HG03135 (cell line): Measurements from ENCODE around the gene DPEP2NB.
A peak's percentile ranks its signal among the peaks of the same experiment; 100 is the strongest.
"Not testable (repeated sequence)": the region's sequence is repeated elsewhere in the genome, so short reads cannot be mapped to it uniquely, and the experiment has no call there.

Experiments
- ATAC-seq: cut with Tn5 transposase; IDR thresholded peaks from one replicate; pipeline ENCODE4 v1.9.1; 2021; ENCODE audit warnings: mild to moderate bottlenecking, moderate library complexity; ENCODE audit not compliant: unreplicated experiment

The DPEP2NB gene

DNA sequence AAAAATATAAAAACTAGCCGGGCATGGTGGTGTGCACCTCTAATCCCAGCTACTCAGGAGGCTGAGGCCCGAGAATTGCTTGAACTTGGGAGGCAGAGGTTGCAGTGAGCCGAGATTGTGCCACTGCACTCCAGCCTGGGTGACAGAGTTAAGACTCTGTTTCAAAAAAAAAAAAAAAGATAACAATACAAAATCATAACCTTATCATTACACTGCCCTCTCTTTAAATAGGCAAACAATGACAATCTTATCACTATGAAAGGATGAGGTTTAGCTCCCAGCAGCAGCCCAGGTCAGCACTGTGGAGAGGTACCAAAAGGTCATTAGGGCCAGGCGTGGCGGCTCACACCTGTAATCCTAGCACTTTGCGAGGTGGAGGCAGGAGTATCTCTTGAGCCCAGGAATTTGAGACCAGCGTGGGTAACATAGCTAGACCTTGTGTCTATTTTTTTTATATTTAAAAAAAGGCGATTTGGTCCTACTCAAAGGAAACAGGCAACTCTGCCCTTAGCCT is 3.5 kb upstream of the DPEP2NB start:
- no peak for ATAC-seq

DNA sequence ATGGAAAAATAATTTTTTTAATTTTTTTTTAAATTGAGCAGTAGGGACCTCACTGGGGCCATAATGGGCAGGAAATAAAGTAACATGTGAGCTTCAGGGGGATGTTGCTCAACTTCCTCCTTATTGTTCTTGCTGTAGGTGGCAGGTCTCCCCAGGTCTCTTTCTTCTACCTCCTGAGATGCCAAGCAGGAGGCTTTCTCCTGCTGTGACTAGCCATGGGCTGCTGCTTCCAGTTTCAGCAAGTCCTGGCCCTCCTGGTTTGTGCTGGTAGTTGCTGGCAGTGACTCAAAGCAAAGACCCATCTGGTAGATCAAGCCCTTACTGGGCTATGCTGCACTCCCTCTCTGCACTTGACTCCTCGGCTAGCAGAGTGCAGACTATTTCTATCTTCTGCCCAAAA is 2.3 kb downstream of the DPEP2NB start:
- ATAC-seq, result no peak

DNA sequence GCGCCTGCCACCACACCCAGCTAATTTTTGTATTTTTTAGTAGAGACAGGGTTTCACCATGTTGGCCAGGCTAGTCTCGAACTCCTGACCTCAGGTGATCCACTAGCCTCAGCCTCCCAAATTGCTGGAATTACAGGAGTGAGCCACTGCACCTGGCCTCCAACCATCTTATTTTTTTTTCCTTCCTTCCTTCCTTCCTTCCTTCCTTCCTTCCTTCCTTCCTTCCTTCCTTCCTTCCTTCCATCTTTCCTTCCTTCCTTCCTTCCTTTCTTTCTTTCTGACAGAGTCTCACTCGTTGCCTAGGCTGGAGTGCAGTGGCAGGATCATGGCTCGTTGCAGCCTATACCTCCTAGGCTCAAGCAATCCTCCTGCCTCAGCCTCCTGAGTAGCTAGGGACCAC is 5.8 kb downstream of the DPEP2NB start:
- not testable (repeated sequence) for ATAC-seq

DNA sequence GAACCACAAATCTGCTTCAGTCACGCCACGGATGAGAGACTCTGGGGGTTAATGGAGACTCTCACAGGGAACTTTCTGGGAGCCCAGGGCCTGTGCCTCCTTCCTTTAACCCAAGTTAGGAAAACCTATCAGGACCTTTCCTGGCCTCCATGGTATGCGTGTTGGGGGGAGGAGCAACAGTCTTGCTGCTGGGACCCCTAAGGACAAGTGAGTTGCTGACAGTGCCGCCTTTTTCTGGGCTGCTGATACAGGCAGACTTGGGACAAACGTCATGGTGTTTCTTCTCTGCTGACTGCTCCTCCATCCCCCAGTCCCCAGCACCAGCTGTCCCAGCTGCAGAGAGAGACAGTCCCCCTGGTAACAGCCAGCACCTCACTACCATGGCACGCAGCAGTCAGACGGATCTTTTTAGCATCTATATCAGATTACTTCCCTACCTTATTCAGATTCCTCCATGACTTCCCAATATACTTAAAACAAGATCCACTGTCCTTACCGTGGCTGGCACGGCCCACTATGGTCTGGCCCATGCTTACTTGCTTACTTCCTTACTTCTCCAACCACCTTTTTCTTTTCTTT is 6.5 kb downstream of the DPEP2NB start:
- ATAC-seq, result no peak

DNA sequence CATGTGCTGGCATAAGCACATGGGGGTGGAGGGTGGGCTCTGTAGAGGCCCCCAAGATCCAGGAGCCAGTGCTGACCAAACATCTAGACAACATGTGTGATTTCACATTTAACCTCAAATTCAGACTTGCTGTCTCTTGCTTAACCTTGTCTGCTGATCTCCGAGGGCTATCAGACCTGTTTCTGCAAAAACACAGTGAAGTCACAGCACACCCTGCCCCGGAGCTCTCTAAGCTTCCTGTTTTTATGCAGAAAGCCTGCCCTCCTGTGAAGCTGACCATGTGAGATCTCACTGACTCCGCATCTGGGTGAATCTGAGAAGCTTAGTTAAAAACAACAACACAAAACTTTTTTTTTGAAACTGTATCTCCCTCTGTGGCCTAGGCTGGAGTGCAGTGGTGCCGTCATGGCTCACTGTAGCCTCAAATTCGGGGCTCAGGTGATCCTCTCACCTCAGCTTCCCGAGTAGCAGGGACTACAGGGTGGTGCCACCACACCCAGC is 9.9 kb downstream of the DPEP2NB start:
- no peak for ATAC-seq

DNA sequence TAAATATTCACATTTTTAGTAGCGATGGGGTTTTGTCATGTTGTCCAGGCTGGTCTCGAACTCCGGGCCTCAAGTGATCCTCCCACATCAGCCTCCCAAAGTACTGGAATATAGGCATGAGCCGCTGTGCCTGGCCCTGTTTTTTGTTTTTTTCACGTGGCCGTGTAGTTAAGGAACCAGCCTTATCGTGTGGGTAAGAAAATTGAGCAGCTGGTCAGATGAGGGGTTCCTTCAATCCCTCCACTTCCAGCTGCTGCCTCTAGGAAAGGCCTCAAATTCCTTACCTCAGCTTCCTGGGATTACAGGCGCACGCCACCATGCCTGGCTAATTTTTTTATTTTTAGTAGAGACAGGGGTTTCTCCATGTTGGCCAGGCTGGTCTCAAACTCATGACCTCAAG is 10.5 kb downstream of the DPEP2NB start:
- no peak for ATAC-seq

DNA sequence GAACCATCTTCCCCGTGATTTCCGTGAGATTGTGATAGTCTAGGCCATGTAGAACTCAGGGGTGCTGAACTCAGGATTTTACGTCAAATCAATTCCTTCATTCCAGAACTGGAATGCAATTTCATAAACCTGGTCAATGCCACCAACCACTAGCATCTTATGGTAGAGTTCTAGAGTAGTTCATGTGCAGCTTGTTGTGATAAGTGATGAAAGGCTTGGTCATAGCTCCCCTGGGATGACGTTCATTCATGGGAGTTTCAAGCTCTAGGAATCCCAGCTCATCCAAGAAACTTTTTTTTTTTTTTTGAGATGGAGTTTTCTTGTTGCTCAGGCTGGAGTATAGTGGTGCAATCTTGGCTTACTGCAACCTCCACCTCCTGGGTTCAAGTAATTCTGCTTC is 12.7 kb downstream of the DPEP2NB start:
- ATAC-seq, result no peak

DNA sequence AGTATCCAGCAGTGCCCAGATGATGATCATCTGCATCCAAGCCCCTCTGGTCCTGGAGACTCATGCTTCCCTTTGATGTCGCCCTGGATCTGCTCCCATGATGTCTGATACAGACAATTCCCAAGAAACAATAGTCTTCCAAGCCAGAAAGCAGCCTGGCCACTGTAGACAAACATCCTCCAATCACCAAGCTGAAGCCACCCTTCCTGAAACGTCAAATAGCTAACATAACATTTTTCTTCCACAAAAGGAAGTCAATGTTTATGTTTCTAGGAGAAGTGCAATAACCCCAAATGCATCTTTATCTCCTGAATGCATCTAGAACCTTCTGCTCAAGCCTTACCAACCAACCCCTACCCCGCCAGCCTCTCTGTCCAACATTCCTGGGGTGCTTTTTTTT is 15.3 kb downstream of the DPEP2NB start:
- no peak for ATAC-seq

DNA sequence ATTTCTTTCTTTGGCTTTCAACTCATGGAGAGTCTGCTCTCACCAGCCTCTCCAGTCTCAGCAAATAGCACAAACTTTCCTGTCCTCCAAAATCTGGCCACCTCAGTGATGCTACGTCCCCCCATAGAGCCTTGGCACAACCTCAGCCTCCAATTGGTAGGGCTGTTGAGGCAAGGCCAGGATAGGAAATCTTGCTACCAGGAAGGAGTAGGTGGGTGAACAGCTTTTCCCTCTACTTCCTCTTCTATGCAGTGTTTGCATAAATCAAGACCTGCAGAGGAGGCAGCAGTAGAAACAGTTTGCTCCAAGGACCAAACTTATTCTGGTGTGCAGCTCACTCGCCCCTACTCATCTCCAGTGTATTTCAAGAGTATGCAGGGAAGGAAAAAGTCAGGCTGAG is 15.7 kb downstream of the DPEP2NB start:
- ATAC-seq, result no peak

DNA sequence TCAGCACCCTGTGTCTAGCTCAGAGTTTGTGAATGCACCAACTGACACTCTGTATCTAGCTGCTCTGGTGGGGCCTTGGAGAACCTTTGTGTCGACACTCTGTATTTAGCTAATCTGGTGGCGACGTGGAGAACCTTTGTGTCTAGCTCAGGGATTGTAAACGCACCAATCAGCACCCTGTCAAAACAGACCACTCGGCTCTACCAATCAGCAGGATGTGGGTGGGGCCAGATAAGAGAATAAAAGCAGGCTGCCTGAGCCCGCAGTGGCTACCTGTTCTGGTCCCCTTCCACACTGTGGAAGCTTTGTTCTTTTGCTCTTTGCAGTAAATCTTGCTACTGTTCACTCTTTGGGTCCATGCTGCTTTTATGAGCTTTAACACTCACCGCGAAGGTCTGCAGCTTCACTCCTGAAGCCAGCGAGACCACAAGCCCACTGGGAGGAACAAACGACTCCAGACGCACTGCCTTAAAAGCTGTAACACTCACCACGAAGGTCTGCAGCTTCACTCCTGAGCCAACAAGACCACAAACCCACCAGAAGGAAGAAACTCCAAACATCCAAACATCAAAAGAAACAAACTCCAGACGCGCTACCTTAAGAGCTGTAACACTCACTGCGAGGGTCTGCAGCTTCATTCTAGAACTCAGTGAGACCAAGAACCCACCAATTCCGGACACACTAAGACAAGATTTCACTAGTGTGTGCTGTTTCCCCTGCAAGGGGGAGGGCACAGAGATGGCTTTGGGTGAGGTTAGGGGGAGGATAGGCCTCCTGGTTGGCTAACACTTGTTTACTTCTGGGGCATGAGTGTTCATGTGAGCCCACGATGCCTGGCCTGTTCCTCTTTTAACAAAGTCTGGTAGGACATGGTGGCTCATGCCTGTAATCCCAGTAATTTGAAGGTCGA is 16.7 kb downstream of the DPEP2NB start, which contains the start of gene DPEP2:
DPEP2 (minus strand) TSS at position 706 of the 910 bp plus-strand sequence. CDS start 6,272 bp downstream, outside the sequence.
- not testable (repeated sequence) for ATAC-seq

DNA sequence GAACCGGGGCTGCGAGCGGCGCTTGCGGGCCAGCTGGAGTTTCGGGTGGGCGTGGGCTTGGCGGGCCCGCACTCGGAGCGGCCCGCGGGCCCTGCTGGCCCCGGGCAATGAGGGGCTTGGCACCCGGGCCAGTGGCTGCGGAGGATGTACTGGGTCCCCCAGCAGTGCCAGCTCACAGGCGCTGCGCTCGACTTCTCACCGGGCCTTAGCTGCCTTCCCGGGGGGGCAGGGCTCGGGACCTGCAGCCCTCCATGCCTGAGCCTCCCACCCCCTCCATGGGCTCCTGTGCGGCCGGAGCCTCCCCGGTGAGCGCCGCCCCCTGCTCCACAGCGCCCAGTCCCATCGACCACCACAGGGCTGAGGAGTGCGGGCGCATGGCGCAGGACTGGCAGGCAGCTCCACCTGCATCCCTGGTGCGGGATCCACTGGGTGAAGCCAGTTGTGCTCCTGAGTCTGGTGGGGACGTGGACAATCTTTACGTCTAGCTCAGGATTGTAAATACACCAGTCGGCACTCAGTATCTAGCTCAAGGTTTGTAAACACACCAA is 17.4 kb downstream of the DPEP2NB start:
- not testable (repeated sequence) for ATAC-seq

DNA sequence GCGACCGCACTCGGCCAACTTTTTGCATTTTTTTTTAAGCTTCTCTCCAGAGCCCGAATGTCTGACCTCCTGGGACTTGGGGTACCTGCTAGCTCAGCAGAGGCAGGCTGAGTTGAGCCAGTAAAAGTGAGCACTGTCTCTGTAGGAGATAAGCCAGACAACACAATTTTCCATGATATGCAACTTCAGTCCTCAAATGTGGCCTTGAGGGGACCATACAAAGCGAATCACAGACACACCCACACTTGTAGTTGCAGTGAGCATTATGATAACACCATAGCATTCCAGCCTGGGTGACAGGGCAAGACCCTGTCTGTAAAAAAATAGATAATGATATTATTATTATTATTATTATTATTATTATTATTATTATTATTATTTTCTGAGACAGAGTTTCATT is 19.0 kb downstream of the DPEP2NB start:
- ATAC-seq, result no peak

DNA sequence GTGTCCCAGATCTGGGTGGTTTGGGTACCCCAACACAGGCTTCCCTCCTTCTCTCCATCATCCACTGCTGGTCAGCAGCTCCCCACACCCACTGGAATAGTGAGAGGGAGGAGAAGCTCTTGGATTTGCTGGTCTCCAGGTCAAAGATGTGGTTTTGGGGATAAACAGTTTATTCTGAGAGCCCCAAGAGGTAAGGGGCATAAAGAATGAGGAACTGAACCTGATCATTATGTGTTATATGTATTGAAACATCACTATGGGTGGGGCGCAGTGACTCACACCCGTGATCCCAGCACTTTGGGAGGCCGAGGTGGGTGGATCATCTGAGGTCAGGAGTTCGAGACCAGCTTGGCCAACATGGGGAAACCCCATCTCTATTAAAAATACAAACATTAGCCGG is 20.3 kb downstream of the DPEP2NB start:
- ATAC-seq, result no peak

DNA sequence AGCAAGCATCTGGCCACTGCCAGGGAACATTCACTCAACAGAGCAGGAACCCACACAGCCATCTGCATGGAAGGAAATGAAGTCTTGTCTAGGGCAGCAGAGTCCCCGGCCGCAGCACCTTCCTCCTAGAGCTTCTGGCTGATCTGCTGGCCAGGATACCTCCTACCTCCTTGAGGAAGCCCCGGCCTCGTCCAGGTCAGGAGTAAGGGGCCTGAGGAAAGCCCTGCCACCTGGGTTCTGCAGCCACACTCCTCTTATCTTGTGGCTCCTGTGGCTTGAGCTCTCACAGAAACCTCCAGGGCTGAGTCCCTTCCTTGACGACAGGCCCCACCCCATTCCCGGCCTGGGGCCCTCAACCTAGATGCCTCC is 21.7 kb downstream of the DPEP2NB start:
- not testable (repeated sequence) for ATAC-seq

DNA sequence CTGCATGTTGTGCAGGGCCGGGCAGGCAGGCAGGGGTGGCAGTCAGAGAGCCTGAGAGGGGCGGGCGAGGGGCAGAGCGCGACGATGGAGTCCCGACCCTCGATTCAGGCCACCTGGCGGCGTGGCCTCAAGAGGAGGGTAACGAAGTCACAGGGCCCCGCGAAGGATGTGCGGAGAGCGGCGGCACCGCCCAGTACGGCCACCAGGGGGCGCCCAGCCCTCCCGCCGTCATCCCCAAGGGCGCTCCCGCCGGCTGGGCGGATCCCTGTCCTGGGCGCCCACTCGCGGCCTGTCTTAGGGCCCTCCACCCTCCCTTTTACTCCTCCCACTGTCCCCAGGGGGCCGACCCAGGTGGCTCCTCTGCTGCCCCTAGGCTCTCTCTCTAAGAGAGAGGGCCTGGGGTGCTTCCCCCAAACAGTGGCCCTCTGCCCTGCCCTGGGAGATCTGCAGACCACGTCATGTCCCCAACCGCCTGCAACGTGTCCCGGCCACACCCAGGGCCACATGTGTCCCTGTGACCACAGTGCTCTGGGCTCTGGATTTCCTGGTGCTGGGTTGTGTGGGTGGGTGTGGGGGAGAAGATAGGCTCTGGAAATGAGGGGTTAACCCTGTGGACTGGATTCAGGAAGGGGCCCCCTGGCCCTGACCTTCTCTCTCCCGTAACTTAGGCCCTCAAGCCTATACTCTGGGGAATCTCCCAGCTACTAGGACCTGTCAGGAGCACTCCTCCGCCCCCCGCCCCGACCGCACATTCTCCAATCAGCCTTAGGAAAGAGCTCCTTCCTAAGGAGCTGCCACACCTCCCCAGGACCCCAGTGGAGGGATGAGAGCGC is 22.3 kb downstream of the DPEP2NB start:
- ATAC-seq, result peak; percentile 67

DNA sequence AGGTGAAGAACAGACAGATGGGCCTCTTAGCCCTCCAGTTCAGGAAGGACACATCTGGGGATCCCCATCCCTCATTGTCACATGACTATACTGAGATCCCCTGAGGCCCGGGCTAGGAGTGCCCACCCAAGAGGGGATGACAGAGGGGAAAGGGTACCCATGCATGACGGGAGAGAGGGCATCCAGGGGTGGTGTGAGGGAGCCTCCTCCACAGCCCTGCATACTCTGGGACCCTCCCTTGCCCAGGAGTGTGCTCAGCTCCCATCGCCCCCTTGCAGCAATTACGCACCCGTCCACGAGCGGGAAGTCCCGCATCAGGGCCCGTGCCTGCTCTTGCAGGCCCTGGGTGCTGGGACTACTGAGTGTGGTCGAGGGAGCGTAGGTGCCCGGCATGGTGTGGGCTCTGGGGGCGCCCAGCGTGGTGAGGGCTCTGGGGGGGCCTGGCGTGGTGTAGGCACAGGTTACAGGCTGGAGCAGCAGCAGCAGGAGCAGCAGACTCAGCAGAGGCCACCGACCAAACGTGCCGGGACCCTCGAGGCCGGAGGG is 23.0 kb downstream of the DPEP2NB start:
- no peak for ATAC-seq

DNA sequence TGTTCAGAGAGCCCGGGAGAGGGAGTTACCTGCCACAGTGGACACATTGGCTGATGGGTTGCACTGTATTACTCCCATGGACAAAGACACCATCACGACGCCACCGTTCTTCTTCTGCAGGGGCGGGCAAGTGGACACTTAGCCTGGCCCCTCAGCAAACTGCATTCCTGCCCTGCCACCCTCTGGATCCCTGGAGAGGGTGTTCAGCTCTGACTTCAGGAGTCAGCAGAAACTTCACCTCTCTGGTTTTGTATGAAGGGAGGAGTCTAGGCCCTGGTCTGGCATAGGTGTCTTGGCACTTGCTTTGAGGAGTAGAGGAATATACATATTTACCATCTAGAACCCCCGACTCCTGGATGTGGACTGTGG is 25.7 kb downstream of the DPEP2NB start:
- no peak for ATAC-seq

DNA sequence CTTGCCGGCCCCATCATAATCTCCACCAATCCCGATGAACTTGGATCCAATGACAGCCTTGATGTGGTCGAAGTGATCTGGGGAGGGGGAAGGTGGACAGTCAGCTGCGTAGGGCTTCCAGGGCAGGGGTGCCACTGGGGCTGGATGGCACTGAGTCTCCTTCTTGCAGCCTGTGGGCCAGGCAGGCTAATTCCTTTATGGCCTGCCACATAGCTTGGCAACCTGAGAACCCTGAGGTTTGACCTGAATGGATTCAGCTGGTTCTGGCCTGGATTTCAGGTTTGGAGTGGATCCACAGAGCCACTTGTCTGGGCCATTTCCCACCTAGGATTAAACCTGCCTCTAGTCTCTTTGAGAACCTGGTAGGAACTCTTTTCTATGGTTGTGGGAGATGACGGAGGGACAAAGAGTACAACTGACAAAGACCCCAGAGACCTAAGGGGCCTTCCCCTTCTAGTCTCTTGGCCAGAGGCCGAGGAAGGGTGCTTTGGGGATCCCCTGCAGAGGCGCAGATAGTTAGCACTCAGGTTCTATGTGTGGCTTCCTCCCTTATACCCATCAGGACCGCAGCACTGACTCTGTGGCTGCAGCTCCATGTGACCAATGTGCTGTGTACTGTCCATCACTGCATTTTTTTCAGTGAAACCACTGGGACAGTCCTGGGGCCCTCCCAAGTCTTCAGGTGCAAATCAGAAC is 26.2 kb downstream of the DPEP2NB start:
- no peak for ATAC-seq

DNA sequence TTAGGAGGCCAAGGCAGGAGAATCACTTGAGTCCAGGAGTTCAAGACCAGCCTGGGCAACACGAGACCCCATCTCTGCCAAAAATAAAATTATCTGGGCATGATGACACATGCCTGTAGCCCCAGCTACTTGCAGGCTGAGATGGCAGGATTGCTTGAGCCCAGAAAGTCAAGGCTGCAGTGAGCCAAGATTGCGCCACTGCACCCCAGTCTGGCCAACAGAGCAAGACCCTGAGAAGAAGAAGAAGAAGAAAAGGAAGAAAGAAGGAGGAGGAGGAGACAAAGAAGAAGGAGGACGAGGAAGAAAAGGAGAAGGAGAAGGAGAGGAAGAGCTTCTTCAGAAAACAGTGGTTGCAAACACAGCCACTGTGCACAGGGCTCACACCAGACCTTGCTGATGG is 27.0 kb downstream of the DPEP2NB start:
- no peak for ATAC-seq
